ENCODE results near the gene PMS2. TPM values are rescaled to one million over a fixed set of nuclear protein-coding genes. Genes with fewer than 3 reads are reported as not detected.

PMS2 gene
- total RNA-seq, 1 experiment from 2014 or later, result 17.1 TPM

GRCh38 chr7:6035165-6035564 lies 26.3 kb upstream of the PMS2 start:
- no peak overlapping the region for H3K4ac ChIP-seq (ENCODE audit: low read depth, low read length)
- H3K9ac ChIP-seq (ENCODE audit: extremely low read depth, insufficient read length, low read length), result no peak overlapping the region
- H3K18ac ChIP-seq (ENCODE audit: insufficient read length, low read depth, low read length), result no peak overlapping the region
- H3K27ac Mint-ChIP-seq, result peak overlapping the region in 2 of 3 experiments; percentile 18 to 89; a peak in 3 of 7 replicates
- H3K27ac ChIP-seq (ENCODE audit: insufficient read length, low read depth, low read length), result no peak overlapping the region
- no peak overlapping the region for H2BK5ac ChIP-seq (ENCODE audit: insufficient read length, low read length)
- TF ChIP-seq CTCF (conservative IDR thresholded peaks at IDR 0.05), result no peak
- no peak overlapping the region for H2BK20ac ChIP-seq (ENCODE audit: low read depth, low read length, poor library complexity, severe bottlenecking)
- no peak overlapping the region for H2BK15ac ChIP-seq (ENCODE audit: low read depth, low read length)
- H3K23me2 ChIP-seq (ENCODE audit: insufficient read length, low read depth, low read length, poor library complexity, severe bottlenecking), result no peaks in the 10 kb centered on the region
- no peak overlapping the region for H2BK120ac ChIP-seq (ENCODE audit: low read depth, low read length, poor library complexity, severe bottlenecking)
- H4K8ac ChIP-seq (replicated peaks; ENCODE audit: insufficient read length, low read depth, low read length), result no peak overlapping the region
- H3K36me3 Mint-ChIP-seq (ENCODE audit: insufficient read depth in 1 of 3, low read depth in 3 of 3), result peaks cover 37 to 85% (median 77%) of the 10 kb centered on the region in 3 experiments
- 0 out of 2 replicates have a peak, but pooled peaks cover 2% of the 10 kb centered on the region for H3K79me2 ChIP-seq (ENCODE audit: insufficient read depth, low read length)
- H3K9me3 ChIP-seq (ENCODE audit: control insufficient read depth, low read depth, low read length), result no peaks in the 10 kb centered on the region
- H4K20me1 ChIP-seq (ENCODE audit: control insufficient read depth, insufficient read depth, insufficient read length), result no peaks in the 10 kb centered on the region
- H3K4me2 ChIP-seq (ENCODE audit: insufficient read depth, insufficient read length, low read length), result no peak overlapping the region
- peaks cover 14% of the 10 kb centered on the region for H3K79me1 ChIP-seq (ENCODE audit: insufficient read depth, low read depth, low read length, poor library complexity, severe bottlenecking)
- H2AK5ac ChIP-seq (ENCODE audit: insufficient read length, low read length), result no peak overlapping the region
- no peak overlapping the region for H3K56ac ChIP-seq (ENCODE audit: insufficient read length, low read depth, low read length)
- no CpG with 5 or more reads among the region's 10 CpGs for WGBS (ENCODE audit: extremely low coverage, insufficient read length, low lambda C conversion rate)
- no peaks in the 10 kb centered on the region for H3K4me1 Mint-ChIP-seq
- no peak overlapping the region for H3K4me3 Mint-ChIP-seq
- H3K4me1 ChIP-seq (ENCODE audit: insufficient read depth, low read length), result no peaks in the 10 kb centered on the region
- no peak overlapping the region for H4K91ac ChIP-seq (ENCODE audit: insufficient read length, low read depth, low read length)
- no peak overlapping the region for H2BK12ac ChIP-seq (ENCODE audit: insufficient read length, low read depth, low read length)
- no peaks in the 10 kb centered on the region for H3K27me3 Mint-ChIP-seq (ENCODE audit: low read depth)
- no peaks in the 10 kb centered on the region for H3K27me3 ChIP-seq (ENCODE audit: insufficient read depth, low read length)
- no peak for DNase-seq
- H3K23ac ChIP-seq (ENCODE audit: insufficient read length, low read depth, low read length), result no peak overlapping the region
- no peak overlapping the region for H2AFZ ChIP-seq (ENCODE audit: low read length)
- H4K5ac ChIP-seq (ENCODE audit: insufficient read length, low read depth, low read length), result no peak overlapping the region
- H3K14ac ChIP-seq (ENCODE audit: insufficient read depth, low read length), result no peak overlapping the region
- H3T11ph ChIP-seq (ENCODE audit: low read length), result no peak overlapping the region
- no peaks in the 10 kb centered on the region for H3K9me3 Mint-ChIP-seq
